HepG2 (cell line): ENCODE data around the gene CTSW. TPM values are rescaled to one million over a fixed set of nuclear protein-coding genes. Genes with fewer than 3 reads are reported as not detected.

ENCODE experiments used
- ATAD3A ChIP-seq: sonication (generic); formaldehyde crosslinking; IDR thresholded peaks from 2 replicates; pipeline ENCODE4 v1.4.0; 2020; ENCODE audit warnings: missing genetic modification reagents
- ERF ChIP-seq: IDR thresholded peaks from 2 replicates; pipeline ENCODE4 v1.6.1; 2018; ENCODE audit warnings: missing biosample characterization, missing genetic modification reagents
- MEIS2 ChIP-seq: sonication (generic); formaldehyde crosslinking; IDR thresholded peaks from 2 replicates; pipeline ENCODE4 v1.9.0; 2021; ENCODE audit warnings: mild to moderate bottlenecking, missing genetic modification reagents
- PAF1 ChIP-seq: IDR thresholded peaks from 2 replicates; pipeline ENCODE4 v1.6.1; 2016; ENCODE audit warnings: missing genetic modification reagents, missing compliant biosample characterization
- PLRG1 ChIP-seq: fragments of 450-650 bp; conservative IDR thresholded peaks from 2 replicates; pipeline ENCODE4 v1.6.1; 2016
- SATB2 ChIP-seq: sonication (generic); formaldehyde crosslinking; IDR thresholded peaks from 2 replicates; pipeline ENCODE4 v1.5.0; 2020; ENCODE audit warnings: missing genetic modification reagents
- SETDB1 ChIP-seq: sonication (generic); formaldehyde crosslinking; IDR thresholded peaks from 2 replicates; pipeline ENCODE4 v1.5.1; 2020; ENCODE audit warnings: missing genetic modification reagents, mild to moderate bottlenecking, borderline replicate concordance
- SKI ChIP-seq: fragments of 450-650 bp; IDR thresholded peaks from one replicate; pipeline ENCODE4 v1.6.1; 2018; ENCODE audit warnings: mild to moderate bottlenecking; ENCODE audit not compliant: partially characterized antibody
- SP2 ChIP-seq: sonication (generic); formaldehyde crosslinking; IDR thresholded peaks from 2 replicates; pipeline ENCODE4 v1.5.1; 2020; ENCODE audit warnings: mild to moderate bottlenecking, missing genetic modification reagents
- XBP1 ChIP-seq: sonication (generic); formaldehyde crosslinking; IDR thresholded peaks from 2 replicates; pipeline ENCODE4 v1.5.0; 2020; ENCODE audit warnings: missing genetic modification reagents
- ZNF230 ChIP-seq: sonication (generic); formaldehyde crosslinking; IDR thresholded peaks from 2 replicates; pipeline ENCODE4 v1.4.0; 2020; ENCODE audit warnings: mild to moderate bottlenecking, missing genetic modification reagents
- ZNF3 ChIP-seq: IDR thresholded peaks from 2 replicates; pipeline ENCODE4 v1.7.0; 2017; ENCODE audit warnings: inconsistent platforms
- ZNF569 ChIP-seq: sonication (generic); formaldehyde crosslinking; IDR thresholded peaks from 2 replicates; pipeline ENCODE4 v1.5.0; 2020; ENCODE audit warnings: mild to moderate bottlenecking, missing genetic modification reagents, moderate library complexity, borderline replicate concordance
- ZNF605 ChIP-seq: sonication (generic); formaldehyde crosslinking; IDR thresholded peaks from 2 replicates; pipeline ENCODE4 v1.8.0; 2022; ENCODE audit warnings: mild to moderate bottlenecking, missing genetic modification reagents
- ZNF660 ChIP-seq: sonication (generic); formaldehyde crosslinking; IDR thresholded peaks from 2 replicates; pipeline ENCODE4 v1.5.1; 2020; ENCODE audit warnings: mild to moderate bottlenecking, low read depth, missing genetic modification reagents, borderline replicate concordance
- polyA plus RNA-seq, 8 experiments: library from polyadenylated mRNA; depleted of rRNA in 3 of 8; stranded (reverse) in 7 of 8; unstranded in 1 of 8; fragments of >200 nt; fragmentation: Illumina TruSeq in 4 of 8; extraction: Trizol in 4 of 8; gene quantifications; 2 replicates each; pipeline versions ENCODE4 v1.2.1 to v1.2.3, GENCODE V29; 2011 to 2016; ENCODE audit warnings: low read depth in 4 of 8, missing spikeins in 1 of 8, mixed read lengths in 1 of 8; ENCODE audit not compliant: insufficient read depth in 1 of 8
- total RNA-seq, 5 experiments: library from RNA; depleted of rRNA; stranded (reverse); fragments of >200 nt; fragmentation: Illumina TruSeq; extraction: Trizol; gene quantifications; 2 replicates each; pipeline ENCODE4 v1.2.3, GENCODE V29; 2016; ENCODE audit warnings: low read depth in 1 of 5
- TF ChIP-seq, protein P1 (sequence below): IDR thresholded peaks from 2 replicates; pipeline ENCODE4 v1.6.1; 2012; ENCODE audit warnings: low read length, improper control_type of control experiment
- TF ChIP-seq, protein P2 (sequence below): sonication (generic); formaldehyde crosslinking; IDR thresholded peaks from 2 replicates; pipeline ENCODE4 v1.4.0; 2020; ENCODE audit warnings: missing genetic modification reagents
- TF ChIP-seq, protein P3 (sequence below), 2 experiments: IDR thresholded peaks; 2 replicates each; pipeline ENCODE4 v1.6.1; 2011 to 2012; ENCODE audit warnings: low read length in 2 of 2, borderline replicate concordance in 1 of 2, low read depth in 1 of 2, mild to moderate bottlenecking in 1 of 2, moderate library complexity in 1 of 2

The CTSW gene
- total and polyA plus RNA-seq, 2 of the 13 experiments (the other 11 are each of a cell fraction or from before 2014, with no cell fraction given), result 0.09 TPM; not detected in 1

DNA sequence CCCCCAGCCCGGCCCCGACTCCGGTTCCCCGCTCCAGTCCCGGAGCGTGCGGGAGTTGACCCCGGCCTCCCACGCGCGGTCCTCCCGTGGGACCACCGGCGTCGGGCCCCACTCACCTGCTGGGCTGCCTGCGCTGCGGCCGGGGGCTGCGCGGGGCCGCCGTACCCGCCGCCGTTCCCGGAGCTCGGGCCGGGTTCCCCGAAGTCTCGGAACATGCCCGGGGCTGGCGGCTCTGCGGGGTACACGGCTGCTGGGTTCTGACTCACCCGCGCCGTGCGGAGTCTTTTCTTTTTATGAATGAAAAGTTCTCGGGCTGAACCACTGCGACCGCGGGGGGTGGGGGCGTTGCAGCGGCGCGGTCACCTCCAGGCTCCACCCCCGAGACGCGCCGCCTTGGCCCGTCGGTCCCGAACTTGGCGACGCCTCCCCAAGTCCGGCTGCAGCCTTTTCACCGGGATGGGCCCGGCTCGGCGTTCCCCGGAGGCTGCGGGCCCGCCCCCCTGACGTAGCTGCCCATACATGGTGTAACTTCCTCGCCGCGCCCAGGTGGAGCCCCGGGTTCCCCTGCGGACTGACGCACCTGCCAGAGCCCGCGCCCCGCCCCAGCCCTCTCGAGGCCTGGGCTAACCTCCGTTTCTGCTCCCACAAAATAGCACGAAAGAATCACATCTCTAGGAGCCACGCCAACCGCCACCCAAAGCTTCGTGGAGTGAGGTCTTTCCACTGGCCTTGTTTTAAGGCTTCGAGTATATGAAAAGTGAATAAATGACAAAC, 20.7 kb downstream of the CTSW start, which contains the start of gene FOSL1 (continued):
- TF ChIP-seq SKI (peak; percentile 66), XBP1 (CRISPR knock-in tag) (no peak), ZNF605 (CRISPR knock-in tag) (no peak), ZNF569 (CRISPR knock-in tag) (no peak), ZNF660 (no peak), ZNF3 (no peak), SP2 (CRISPR knock-in tag) (no peak), ZNF230 (no peak), SETDB1 (no peak), SATB2 (no peak), PLRG1 (no peak), ATAD3A (CRISPR knock-in tag) (no peak), MEIS2 (CRISPR knock-in tag) (peak; percentile 25; the same call in 1 of the 2 replicates), ERF (CRISPR knock-in tag) (peak; percentile 58), PAF1 (no peak)
- TF ChIP-seq, protein P1, sequence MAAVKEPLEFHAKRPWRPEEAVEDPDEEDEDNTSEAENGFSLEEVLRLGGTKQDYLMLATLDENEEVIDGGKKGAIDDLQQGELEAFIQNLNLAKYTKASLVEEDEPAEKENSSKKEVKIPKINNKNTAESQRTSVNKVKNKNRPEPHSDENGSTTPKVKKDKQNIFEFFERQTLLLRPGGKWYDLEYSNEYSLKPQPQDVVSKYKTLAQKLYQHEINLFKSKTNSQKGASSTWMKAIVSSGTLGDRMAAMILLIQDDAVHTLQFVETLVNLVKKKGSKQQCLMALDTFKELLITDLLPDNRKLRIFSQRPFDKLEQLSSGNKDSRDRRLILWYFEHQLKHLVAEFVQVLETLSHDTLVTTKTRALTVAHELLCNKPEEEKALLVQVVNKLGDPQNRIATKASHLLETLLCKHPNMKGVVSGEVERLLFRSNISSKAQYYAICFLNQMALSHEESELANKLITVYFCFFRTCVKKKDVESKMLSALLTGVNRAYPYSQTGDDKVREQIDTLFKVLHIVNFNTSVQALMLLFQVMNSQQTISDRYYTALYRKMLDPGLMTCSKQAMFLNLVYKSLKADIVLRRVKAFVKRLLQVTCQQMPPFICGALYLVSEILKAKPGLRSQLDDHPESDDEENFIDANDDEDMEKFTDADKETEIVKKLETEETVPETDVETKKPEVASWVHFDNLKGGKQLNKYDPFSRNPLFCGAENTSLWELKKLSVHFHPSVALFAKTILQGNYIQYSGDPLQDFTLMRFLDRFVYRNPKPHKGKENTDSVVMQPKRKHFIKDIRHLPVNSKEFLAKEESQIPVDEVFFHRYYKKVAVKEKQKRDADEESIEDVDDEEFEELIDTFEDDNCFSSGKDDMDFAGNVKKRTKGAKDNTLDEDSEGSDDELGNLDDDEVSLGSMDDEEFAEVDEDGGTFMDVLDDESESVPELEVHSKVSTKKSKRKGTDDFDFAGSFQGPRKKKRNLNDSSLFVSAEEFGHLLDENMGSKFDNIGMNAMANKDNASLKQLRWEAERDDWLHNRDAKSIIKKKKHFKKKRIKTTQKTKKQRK, result no peak
- TF ChIP-seq, protein P2, sequence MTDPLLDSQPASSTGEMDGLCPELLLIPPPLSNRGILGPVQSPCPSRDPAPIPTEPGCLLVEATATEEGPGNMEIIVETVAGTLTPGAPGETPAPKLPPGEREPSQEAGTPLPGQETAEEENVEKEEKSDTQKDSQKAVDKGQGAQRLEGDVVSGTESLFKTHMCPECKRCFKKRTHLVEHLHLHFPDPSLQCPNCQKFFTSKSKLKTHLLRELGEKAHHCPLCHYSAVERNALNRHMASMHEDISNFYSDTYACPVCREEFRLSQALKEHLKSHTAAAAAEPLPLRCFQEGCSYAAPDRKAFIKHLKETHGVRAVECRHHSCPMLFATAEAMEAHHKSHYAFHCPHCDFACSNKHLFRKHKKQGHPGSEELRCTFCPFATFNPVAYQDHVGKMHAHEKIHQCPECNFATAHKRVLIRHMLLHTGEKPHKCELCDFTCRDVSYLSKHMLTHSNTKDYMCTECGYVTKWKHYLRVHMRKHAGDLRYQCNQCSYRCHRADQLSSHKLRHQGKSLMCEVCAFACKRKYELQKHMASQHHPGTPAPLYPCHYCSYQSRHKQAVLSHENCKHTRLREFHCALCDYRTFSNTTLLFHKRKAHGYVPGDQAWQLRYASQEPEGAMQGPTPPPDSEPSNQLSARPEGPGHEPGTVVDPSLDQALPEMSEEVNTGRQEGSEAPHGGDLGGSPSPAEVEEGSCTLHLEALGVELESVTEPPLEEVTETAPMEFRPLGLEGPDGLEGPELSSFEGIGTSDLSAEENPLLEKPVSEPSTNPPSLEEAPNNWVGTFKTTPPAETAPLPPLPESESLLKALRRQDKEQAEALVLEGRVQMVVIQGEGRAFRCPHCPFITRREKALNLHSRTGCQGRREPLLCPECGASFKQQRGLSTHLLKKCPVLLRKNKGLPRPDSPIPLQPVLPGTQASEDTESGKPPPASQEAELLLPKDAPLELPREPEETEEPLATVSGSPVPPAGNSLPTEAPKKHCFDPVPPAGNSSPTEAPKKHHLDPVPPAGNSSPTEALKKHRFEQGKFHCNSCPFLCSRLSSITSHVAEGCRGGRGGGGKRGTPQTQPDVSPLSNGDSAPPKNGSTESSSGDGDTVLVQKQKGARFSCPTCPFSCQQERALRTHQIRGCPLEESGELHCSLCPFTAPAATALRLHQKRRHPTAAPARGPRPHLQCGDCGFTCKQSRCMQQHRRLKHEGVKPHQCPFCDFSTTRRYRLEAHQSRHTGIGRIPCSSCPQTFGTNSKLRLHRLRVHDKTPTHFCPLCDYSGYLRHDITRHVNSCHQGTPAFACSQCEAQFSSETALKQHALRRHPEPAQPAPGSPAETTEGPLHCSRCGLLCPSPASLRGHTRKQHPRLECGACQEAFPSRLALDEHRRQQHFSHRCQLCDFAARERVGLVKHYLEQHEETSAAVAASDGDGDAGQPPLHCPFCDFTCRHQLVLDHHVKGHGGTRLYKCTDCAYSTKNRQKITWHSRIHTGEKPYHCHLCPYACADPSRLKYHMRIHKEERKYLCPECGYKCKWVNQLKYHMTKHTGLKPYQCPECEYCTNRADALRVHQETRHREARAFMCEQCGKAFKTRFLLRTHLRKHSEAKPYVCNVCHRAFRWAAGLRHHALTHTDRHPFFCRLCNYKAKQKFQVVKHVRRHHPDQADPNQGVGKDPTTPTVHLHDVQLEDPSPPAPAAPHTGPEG (CRISPR knock-in tag), result 0 out of 2 replicates have a peak, but pooled peaks have one; percentile 26
- TF ChIP-seq, protein P3, sequence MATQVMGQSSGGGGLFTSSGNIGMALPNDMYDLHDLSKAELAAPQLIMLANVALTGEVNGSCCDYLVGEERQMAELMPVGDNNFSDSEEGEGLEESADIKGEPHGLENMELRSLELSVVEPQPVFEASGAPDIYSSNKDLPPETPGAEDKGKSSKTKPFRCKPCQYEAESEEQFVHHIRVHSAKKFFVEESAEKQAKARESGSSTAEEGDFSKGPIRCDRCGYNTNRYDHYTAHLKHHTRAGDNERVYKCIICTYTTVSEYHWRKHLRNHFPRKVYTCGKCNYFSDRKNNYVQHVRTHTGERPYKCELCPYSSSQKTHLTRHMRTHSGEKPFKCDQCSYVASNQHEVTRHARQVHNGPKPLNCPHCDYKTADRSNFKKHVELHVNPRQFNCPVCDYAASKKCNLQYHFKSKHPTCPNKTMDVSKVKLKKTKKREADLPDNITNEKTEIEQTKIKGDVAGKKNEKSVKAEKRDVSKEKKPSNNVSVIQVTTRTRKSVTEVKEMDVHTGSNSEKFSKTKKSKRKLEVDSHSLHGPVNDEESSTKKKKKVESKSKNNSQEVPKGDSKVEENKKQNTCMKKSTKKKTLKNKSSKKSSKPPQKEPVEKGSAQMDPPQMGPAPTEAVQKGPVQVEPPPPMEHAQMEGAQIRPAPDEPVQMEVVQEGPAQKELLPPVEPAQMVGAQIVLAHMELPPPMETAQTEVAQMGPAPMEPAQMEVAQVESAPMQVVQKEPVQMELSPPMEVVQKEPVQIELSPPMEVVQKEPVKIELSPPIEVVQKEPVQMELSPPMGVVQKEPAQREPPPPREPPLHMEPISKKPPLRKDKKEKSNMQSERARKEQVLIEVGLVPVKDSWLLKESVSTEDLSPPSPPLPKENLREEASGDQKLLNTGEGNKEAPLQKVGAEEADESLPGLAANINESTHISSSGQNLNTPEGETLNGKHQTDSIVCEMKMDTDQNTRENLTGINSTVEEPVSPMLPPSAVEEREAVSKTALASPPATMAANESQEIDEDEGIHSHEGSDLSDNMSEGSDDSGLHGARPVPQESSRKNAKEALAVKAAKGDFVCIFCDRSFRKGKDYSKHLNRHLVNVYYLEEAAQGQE (IDR thresholded peaks at IDR 0.05; ENCODE audit: borderline replicate concordance in 1 of 2, low read depth in 1 of 2, low read length in 2 of 2), result no peak
